GM18867 (cell line): ENCODE results near the gene ATXN1.
"Not testable (repeated sequence)": the region's sequence is repeated elsewhere in the genome, so short reads cannot be mapped to it uniquely, and the experiment has no call there.

Source experiments
- ATAC-seq: cut with Tn5 transposase; IDR thresholded peaks from one replicate; pipeline ENCODE4 v1.9.1; 2021; ENCODE audit warnings: mild to moderate bottlenecking, moderate library complexity; ENCODE audit not compliant: unreplicated experiment

The ATXN1 gene

GRCh38 chr6:16548121-16548520, 213.1 kb downstream of the ATXN1 start:
- ATAC-seq, result no peak

- ATAC-seq, result no peak
Observed at GRCh38 chr6:16547587-16547986, 213.7 kb downstream of the ATXN1 start.

GRCh38 chr6:16546861-16547260, 214.4 kb downstream of the ATXN1 start:
- no peak for ATAC-seq

- no peak for ATAC-seq
Observed at GRCh38 chr6:16545382-16545781, 215.9 kb downstream of the ATXN1 start.

GRCh38 chr6:16544521-16544920, 216.7 kb downstream of the ATXN1 start:
- no peak for ATAC-seq

GRCh38 chr6:16544006-16544405, 217.3 kb downstream of the ATXN1 start:
- no peak for ATAC-seq

GRCh38 chr6:16543521-16543920, 217.7 kb downstream of the ATXN1 start:
- ATAC-seq, result no peak

- no peak for ATAC-seq
Observed at GRCh38 chr6:16542070-16542469, 219.2 kb downstream of the ATXN1 start.

- ATAC-seq, result peak; percentile 66
Observed at GRCh38 chr6:16540804-16541752, 220.2 kb downstream of the ATXN1 start.

GRCh38 chr6:16540383-16540782, 220.9 kb downstream of the ATXN1 start:
- not testable (repeated sequence) for ATAC-seq

GRCh38 chr6:16539086-16539931, 222.0 kb downstream of the ATXN1 start:
- ATAC-seq, result no peak

- ATAC-seq, result no peak
Observed at GRCh38 chr6:16535564-16535963, 225.7 kb downstream of the ATXN1 start.

- ATAC-seq, result no peak
Observed at GRCh38 chr6:16533721-16534136, 227.5 kb downstream of the ATXN1 start.

- ATAC-seq, result no peak
Observed at GRCh38 chr6:16533210-16533609, 228.1 kb downstream of the ATXN1 start.

GRCh38 chr6:16527691-16528090, 233.6 kb downstream of the ATXN1 start:
- no peak for ATAC-seq

GRCh38 chr6:16524380-16524707, 236.9 kb downstream of the ATXN1 start:
- no peak for ATAC-seq

- no peak for ATAC-seq
Observed at GRCh38 chr6:16523606-16524379, 237.5 kb downstream of the ATXN1 start.

- ATAC-seq, result no peak
Observed at GRCh38 chr6:16522937-16523336, 238.3 kb downstream of the ATXN1 start.

GRCh38 chr6:16521528-16521927, 239.7 kb downstream of the ATXN1 start:
- ATAC-seq, result no peak

GRCh38 chr6:16519265-16520242, 241.7 kb downstream of the ATXN1 start:
- no peak for ATAC-seq
